GM21529 (cell line): ENCODE measurements around the gene EXOSC6.
"Not testable (repeated sequence)": the region's sequence is repeated elsewhere in the genome, so short reads cannot be mapped to it uniquely, and the experiment has no call there.

ENCODE experiments used
- ATAC-seq: cut with Tn5 transposase; IDR thresholded peaks from one replicate; pipeline ENCODE4 v1.9.1; 2021; ENCODE audit not compliant: unreplicated experiment

The EXOSC6 gene

DNA sequence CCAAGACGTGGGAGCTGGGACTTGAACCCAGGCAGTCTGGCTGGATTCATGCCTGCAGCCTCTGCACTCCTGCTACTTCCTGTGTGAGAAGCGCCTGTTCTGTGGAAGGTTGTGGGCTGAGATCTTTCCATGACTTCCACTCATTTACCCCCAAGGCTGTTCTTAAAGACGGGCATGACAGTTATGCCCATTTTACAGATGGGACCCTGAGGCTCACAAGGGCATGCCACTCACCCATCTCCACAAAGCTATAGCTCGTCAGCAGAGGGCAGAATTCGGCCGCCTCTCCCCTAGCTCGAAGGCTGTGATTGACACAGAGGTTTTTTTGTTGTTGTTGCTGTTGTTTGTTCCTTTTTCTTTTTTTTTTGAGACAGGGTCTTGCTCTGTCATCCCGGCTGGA lies 51.7 kb downstream of the EXOSC6 start:
- ATAC-seq, result not testable (repeated sequence)

DNA sequence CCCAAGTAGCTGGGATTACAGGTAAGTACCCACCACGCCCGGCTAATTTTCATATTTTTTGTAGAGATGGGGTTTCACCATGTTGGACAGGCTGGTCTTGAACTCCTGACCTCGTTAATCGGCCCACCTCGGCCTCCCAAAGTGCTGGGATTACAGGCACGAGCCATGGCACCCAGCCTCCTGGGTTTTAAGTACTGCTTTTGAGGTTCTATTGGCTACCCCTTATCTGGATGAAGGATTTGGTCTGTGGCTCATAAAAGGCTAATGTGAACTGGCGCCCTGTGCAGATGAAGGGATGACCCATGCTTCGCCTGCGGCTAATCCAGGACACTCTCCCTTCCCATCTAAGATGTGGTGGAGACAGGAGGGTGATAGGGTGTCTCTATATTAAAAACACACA lies 52.6 kb downstream of the EXOSC6 start:
- ATAC-seq, result not testable (repeated sequence)

DNA sequence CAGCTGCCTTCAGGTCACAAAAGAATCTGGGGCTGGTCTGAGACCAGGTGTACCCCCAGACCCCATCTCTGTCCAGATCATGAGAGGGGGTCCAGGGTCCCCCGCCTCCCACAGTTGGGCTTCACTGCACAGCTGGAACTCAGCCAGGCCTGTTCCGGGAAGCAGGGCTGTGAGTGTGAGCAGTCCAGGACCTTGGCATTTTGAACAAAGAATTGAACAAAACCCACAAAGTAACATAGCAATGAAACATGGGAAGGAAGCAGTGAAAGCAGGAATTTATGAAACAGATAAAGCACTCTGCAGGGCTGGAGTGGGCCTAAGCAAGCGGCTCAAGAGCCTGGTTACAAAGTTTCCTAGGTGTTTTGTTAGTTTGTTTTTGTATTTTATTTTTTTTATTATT lies 53.1 kb downstream of the EXOSC6 start:
- ATAC-seq, result not testable (repeated sequence)

DNA sequence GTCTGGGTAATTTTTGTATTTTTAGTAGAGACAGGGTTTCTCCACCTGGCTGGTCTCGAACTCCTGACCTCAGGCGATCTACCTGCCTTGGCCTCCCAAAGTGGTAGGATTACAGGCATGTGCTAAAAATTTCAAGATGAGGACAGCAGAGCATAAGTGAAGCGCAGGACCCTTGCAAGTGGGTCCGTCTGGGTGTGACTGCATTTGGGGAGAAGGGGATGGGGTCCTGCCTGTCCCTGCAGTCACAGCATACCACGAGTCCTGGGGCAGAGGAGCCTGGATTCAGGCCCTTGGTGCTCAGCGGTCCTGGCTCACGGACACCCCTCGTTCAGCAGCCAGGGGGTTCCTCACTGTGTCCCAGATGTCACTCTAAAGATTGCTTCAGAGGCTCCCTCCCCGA lies 53.5 kb downstream of the EXOSC6 start:
- not testable (repeated sequence) for ATAC-seq

DNA sequence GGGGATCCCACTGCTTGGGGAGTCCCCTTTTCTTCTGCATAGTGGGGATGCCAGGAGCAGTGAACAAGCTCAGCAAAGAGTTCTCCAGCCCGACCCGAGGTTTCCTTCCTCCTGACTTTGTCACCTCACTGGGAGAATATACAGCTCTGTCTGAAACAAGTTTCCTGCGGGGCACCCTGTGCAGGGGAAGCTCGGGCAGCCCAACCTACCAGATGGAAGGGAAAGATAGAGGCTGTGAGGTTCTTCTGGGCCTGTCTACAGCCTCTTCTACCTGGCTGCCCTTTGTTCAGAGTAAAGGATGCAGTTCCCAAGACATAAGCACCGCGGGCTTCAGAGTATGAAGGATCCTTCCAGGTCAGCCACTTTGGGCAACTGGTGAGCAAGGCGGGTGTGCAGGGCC lies 54.1 kb downstream of the EXOSC6 start:
- ATAC-seq, result not testable (repeated sequence)
